ENCODE results near the gene CAMTA1.

GRCh38 chr1:6969106-6969505, 183.9 kb downstream of the CAMTA1 start:
- TF ChIP-seq CTCF (IDR thresholded peaks at IDR 0.05; ENCODE audit: poor library complexity, severe bottlenecking) (no peak), EZH2 (IDR thresholded peaks at IDR 0.05; ENCODE audit: borderline replicate concordance, insufficient read depth, low read length, poor library complexity, severe bottlenecking) (no peak), EP300 (conservative IDR thresholded peaks at IDR 0.05; ENCODE audit: poor library complexity, severe bottlenecking) (no peak), SMC3 (conservative IDR thresholded peaks at IDR 0.05; ENCODE audit: poor library complexity) (no peak), REST (IDR thresholded peaks at IDR 0.05; ENCODE audit: borderline replicate concordance) (no peak), RAD21 (conservative IDR thresholded peaks at IDR 0.05) (no peak)

Measured in neural cell (in vitro differentiated cells).